SK-N-MC (cell line): ENCODE data around the gene CRYL1.

Experiments
- EZH2 ChIP-seq: fragments of 200-600 bp; sonication (generic); IDR thresholded peaks from one replicate; pipeline ENCODE4 v1.6.1; 2017; ENCODE audit warnings: antibody characterized with exemption
- FOXP2 ChIP-seq: optimal IDR thresholded peaks from 2 replicates; pipeline ENCODE3; 2011; ENCODE audit warnings: mild to moderate bottlenecking, moderate library complexity; ENCODE audit not compliant: insufficient read depth; ENCODE audit errors: extremely low read length, control extremely low read depth
- POLR2AphosphoS5 ChIP-seq: IDR thresholded peaks from 2 replicates; pipeline ENCODE4 v1.6.1; 2012; ENCODE audit warnings: mild to moderate bottlenecking, low read depth, low read length, borderline replicate concordance

- TF ChIP-seq POLR2AphosphoS5 (no peak), FOXP2 (no peak), EZH2 (no peak)
Observed at GRCh38 chr13:20359335-20359734, 166.3 kb downstream of the CRYL1 start.
